HCT116 (cell line): ENCODE data around the gene FES.

Source experiments
- EZH2phosphoT487 ChIP-seq: fragments of 200-600 bp; IDR thresholded peaks from 2 replicates; pipeline ENCODE4 v1.6.1; 2018; ENCODE audit warnings: antibody characterized with exemption, borderline replicate concordance
- POLR2A ChIP-seq: IDR thresholded peaks from 2 replicates; pipeline ENCODE4 v1.7.0; 2011; ENCODE audit warnings: borderline replicate concordance; ENCODE audit not compliant: insufficient read depth, insufficient read length; ENCODE audit errors: extremely low read depth
- REST ChIP-seq: IDR thresholded peaks from 2 replicates; pipeline ENCODE4 v1.6.1; 2012; ENCODE audit warnings: low read depth
- TF ChIP-seq, protein P1 (sequence below), 3 experiments: fragments of 200-600 bp in 1 of 3; sonication (generic) in 1 of 3; IDR thresholded peaks in 2 of 3; conservative IDR thresholded peaks in 1 of 3; 2 replicates each; pipeline ENCODE4 v1.5.1; 2012 to 2017; ENCODE audit warnings: low read depth in 2 of 3, low read length in 2 of 3, antibody characterized with exemption in 1 of 3, borderline replicate concordance in 1 of 3, control low read depth in 1 of 3, mild to moderate bottlenecking in 1 of 3, mixed read lengths in 1 of 3, mixed run types in 1 of 3, moderate library complexity in 1 of 3; ENCODE audit not compliant: insufficient read depth in 1 of 3
- TF ChIP-seq, protein P2 (sequence below): IDR thresholded peaks from 2 replicates; pipeline ENCODE4 v1.6.1; 2012
- TF ChIP-seq, protein P3 (sequence below): IDR thresholded peaks from 2 replicates; pipeline ENCODE4 v1.6.1; 2011; ENCODE audit warnings: mild to moderate bottlenecking, low read length, moderate library complexity; ENCODE audit not compliant: insufficient replicate concordance; ENCODE audit errors: extremely low read depth

DNA sequence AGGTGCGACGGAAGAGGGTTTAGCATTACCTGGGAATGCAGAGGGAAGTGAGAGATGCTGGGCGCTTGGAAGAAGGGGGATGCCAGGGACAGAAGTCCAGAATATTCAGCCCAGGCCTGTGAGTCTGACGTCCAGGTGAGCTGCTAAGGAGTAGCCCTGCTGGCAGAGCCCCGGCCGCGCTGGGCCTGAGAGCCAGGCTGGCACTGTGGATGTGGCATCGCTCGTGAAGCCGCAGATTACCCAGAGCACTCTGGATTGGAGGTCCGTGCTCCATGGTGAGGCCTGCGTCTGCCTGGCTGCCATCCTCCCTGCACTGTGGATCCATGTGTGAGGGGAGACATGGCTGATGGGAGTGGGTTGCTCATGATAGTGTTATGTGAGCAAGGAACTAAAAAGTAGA lies 33.3 kb downstream of the FES start:
- TF ChIP-seq, protein P1, sequence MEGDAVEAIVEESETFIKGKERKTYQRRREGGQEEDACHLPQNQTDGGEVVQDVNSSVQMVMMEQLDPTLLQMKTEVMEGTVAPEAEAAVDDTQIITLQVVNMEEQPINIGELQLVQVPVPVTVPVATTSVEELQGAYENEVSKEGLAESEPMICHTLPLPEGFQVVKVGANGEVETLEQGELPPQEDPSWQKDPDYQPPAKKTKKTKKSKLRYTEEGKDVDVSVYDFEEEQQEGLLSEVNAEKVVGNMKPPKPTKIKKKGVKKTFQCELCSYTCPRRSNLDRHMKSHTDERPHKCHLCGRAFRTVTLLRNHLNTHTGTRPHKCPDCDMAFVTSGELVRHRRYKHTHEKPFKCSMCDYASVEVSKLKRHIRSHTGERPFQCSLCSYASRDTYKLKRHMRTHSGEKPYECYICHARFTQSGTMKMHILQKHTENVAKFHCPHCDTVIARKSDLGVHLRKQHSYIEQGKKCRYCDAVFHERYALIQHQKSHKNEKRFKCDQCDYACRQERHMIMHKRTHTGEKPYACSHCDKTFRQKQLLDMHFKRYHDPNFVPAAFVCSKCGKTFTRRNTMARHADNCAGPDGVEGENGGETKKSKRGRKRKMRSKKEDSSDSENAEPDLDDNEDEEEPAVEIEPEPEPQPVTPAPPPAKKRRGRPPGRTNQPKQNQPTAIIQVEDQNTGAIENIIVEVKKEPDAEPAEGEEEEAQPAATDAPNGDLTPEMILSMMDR (IDR thresholded peaks at IDR 0.05 in 2 of 3, conservative IDR thresholded peaks at IDR 0.05 in 1 of 3; ENCODE audit: borderline replicate concordance in 1 of 3, insufficient read depth in 1 of 3, low read depth in 2 of 3, low read length in 2 of 3), result no peak
- TF ChIP-seq EZH2phosphoT487, result no peak
- no peak for TF ChIP-seq POLR2A
- TF ChIP-seq, protein P2, sequence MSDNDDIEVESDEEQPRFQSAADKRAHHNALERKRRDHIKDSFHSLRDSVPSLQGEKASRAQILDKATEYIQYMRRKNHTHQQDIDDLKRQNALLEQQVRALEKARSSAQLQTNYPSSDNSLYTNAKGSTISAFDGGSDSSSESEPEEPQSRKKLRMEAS, result no peak
- TF ChIP-seq REST, result no peak
- TF ChIP-seq, protein P3, sequence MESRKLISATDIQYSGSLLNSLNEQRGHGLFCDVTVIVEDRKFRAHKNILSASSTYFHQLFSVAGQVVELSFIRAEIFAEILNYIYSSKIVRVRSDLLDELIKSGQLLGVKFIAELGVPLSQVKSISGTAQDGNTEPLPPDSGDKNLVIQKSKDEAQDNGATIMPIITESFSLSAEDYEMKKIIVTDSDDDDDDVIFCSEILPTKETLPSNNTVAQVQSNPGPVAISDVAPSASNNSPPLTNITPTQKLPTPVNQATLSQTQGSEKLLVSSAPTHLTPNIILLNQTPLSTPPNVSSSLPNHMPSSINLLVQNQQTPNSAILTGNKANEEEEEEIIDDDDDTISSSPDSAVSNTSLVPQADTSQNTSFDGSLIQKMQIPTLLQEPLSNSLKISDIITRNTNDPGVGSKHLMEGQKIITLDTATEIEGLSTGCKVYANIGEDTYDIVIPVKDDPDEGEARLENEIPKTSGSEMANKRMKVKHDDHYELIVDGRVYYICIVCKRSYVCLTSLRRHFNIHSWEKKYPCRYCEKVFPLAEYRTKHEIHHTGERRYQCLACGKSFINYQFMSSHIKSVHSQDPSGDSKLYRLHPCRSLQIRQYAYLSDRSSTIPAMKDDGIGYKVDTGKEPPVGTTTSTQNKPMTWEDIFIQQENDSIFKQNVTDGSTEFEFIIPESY, result no peak
